Regular cardiac myocyte (primary cell): ENCODE measurements around the gene C1orf226. TPM values are rescaled to one million over a fixed set of nuclear protein-coding genes. Genes with fewer than 3 reads are reported as not detected.

Experiments used
- total RNA-seq: library from RNA; depleted of rRNA; stranded (reverse); fragments of >200 nt; gene quantifications from 2 replicates; pipeline ENCODE4 v1.2.3, GENCODE V29; 2014

Gene C1orf226
- 0.19 and 0.56 TPM in 2 replicates for total RNA-seq

DNA sequence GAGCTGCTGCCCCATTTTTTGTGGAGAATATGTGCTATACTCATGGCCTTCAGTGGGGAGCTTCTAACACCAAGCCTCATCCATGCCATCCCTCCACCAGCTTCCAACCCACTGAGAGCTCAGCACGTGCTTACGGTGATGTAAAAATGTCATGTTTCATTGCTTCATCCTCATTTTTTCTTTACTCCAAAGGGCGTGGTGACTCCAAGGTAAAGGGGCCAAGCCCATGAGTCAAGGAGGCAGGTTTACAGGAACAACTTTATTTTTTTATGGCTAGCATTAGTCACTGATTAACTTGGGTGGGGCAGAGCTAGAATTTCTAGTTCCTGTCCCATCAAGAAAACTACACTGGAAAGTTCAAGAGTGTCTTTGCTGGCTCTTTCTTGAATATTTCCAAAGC lies at the start of gene C1orf226:
TSS of gene C1orf226 (plus strand) at position 346 of the 400 bp plus-strand sequence. CDS start 174 bp downstream, outside the sequence.

DNA sequence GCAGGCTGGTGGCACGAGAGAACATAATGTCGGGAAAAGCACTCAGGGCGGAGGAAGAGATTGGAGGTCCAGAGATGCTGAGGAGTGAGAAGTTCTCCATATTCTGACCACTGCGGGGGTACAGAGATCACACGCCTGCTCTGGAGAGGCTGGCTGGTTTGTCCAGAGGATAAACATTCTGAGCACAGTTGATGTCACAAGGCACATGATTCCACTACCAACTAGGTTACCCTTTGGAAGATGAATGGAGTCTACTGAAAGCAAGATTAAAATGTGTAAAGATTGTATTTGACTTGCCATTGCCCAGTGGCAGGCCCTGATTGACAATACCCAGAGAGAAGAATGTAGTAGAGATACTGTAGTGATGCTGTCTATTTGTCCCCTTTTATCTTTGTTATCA lies 4.8 kb upstream of the C1orf226 start, which contains the start of gene SPATA46:
TSS of gene SPATA46 (minus strand) at position 164 of the 400 bp plus-strand sequence. CDS start at position 100, 64 bp downstream.

DNA sequence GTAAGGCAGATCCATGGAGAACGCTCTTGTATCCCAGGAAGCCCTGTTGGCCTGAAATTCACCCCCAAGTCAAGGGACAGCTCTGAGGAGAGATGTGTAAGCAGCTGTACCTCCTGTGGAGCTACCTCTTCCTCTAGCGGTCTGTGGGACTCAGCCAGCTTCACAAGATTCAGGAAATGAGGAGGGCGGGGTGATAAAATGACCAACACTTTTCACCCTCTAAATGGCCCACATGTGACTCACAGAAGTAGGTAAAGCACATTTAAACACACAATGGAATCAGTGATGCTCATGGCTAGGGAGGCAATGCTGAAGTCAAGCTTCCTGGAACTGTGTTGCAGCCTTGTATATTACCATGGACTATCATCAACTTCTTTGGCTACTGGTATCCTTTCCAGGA lies 30.5 kb downstream of the C1orf226 start, which contains the start of gene SH2D1B:
TSS of gene SH2D1B (minus strand) at position 135 of the 400 bp plus-strand sequence. CDS start at position 15, 120 bp downstream.

Other genes with a start within 250 kb of the C1orf226 start
- gene SPATA46, start 4.9 kb upstream of the C1orf226 start, total RNA-seq: not detected in 2 replicates
- not detected in 2 replicates for gene SH2D1B, start 30.4 kb downstream of the C1orf226 start, total RNA-seq
- gene UHMK1, start 116.1 kb downstream of the C1orf226 start, total RNA-seq: 68.2 and 127 TPM in 2 replicates
- 167 and 259 TPM in 2 replicates for gene UAP1, start 180.0 kb downstream of the C1orf226 start, total RNA-seq